Lung (tissue), 12 donors: ENCODE measurements around the gene SNCAIP. TPM values are rescaled to one million over a fixed set of nuclear protein-coding genes. Genes with fewer than 3 reads are reported as not detected.

Source experiments
- ATAC-seq: fragments of 200-7000 bp; cut with Tn5 transposase; one replicate; pipeline ENCODE4 v1.9.1; 2020; ENCODE audit warnings: moderate number of reproducible peaks; ENCODE audit not compliant: insufficient read depth, low FRiP score
- DNase-seq, 3 donors: peaks; one replicate each; pipeline ENCODE4 v3.0.0-alpha.2; 2013 to 2017
- H3K27ac ChIP-seq, 2 donors: one replicate each; pipeline ENCODE4 v1.5.1; 2013; ENCODE audit warnings: mild to moderate bottlenecking in 2 of 2, moderate library complexity in 2 of 2, control low read depth in 1 of 2, inconsistent platforms in 1 of 2, low read depth in 1 of 2, low read length in 1 of 2
- H3K27me3 ChIP-seq, 3 donors: one replicate each; pipeline ENCODE4 v1.5.1; 2013; ENCODE audit warnings: low read length in 2 of 3; ENCODE audit not compliant: control insufficient read depth in 3 of 3, insufficient read depth in 3 of 3
- H3K36me3 ChIP-seq, 4 donors: one replicate each; pipeline ENCODE4 v1.5.1; 2013; ENCODE audit warnings: low read length in 4 of 4, mild to moderate bottlenecking in 1 of 4, moderate library complexity in 1 of 4; ENCODE audit not compliant: control insufficient read depth in 4 of 4, insufficient read depth in 4 of 4
- H3K4me1 ChIP-seq, 5 donors: one replicate each; pipeline ENCODE4 v1.5.1; 2013; ENCODE audit warnings: low read length in 5 of 5, mild to moderate bottlenecking in 2 of 5, moderate library complexity in 1 of 5; ENCODE audit not compliant: control insufficient read depth in 5 of 5, insufficient read depth in 5 of 5
- H3K4me3 ChIP-seq: one replicate; pipeline ENCODE4 v1.5.1; 2013; ENCODE audit warnings: mild to moderate bottlenecking, control low read depth, moderate library complexity
- H3K9ac ChIP-seq, 2 donors: one replicate each; pipeline ENCODE4 v1.5.1; 2013; ENCODE audit warnings: low read length in 2 of 2, control low read depth in 1 of 2; ENCODE audit not compliant: insufficient read depth in 1 of 2
- H3K9me3 ChIP-seq, 4 donors: one replicate each; pipeline ENCODE4 v1.5.1; 2013; ENCODE audit warnings: low read length in 3 of 4, mild to moderate bottlenecking in 1 of 4, moderate library complexity in 1 of 4; ENCODE audit not compliant: control insufficient read depth in 4 of 4, insufficient read depth in 3 of 4
- CTCF ChIP-seq: IDR thresholded peaks from 2 replicates; pipeline ENCODE4 v1.5.1; 2012; ENCODE audit warnings: mild to moderate bottlenecking; ENCODE audit errors: control extremely low read depth, extremely low read depth
- WGBS, 2 donors: extraction: QIAGEN DNeasy Blood & Tissue Kit; methylation state at CpG; one replicate each; pipeline ENCODE4 v1.1.7; 2013; 5-methylcytosine and 5-hydroxymethylcytosine counted together
- polyA plus RNA-seq, 2 donors: library from polyadenylated mRNA; stranded (reverse); fragments of 200-250 nt; gene quantifications; one replicate each; pipeline ENCODE4 v1.2.1, GENCODE V29; 2013
- total RNA-seq, 2 donors: library from RNA; depleted of rRNA in 1 of 2; stranded (reverse); fragments of >200 nt in 1 of 2; gene quantifications; one replicate each; pipeline ENCODE4 v1.2.1, GENCODE V29; 2014 to 2021
- donor health status: control.
- donor health status: control.
- donor health status: Bipolar disorder and iron deficiency.
- donor health status: healthy.
- donor health status: DM: yes; HTN: yes; CAD: no.

Gene SNCAIP
- total and polyA plus RNA-seq, 4 donors: 1.4 to 25.7 (median 4.7) TPM

- no peak for ATAC-seq
- H3K4me1 ChIP-seq: peaks cover 0 to 6% (median 0%) of the 10 kb centered on the region in 5 donors
- no peak overlapping the region for H3K4me3 ChIP-seq
- no peaks in the 10 kb centered on the region for H3K9me3 ChIP-seq
- H3K36me3 ChIP-seq: peaks cover 0 to 6% (median 3%) of the 10 kb centered on the region in 4 donors
- no peak overlapping the region for H3K27ac ChIP-seq
- H3K27me3 ChIP-seq: no peaks in the 10 kb centered on the region
- no peak for DNase-seq
- TF ChIP-seq CTCF: no peak
- H3K9ac ChIP-seq: no peak overlapping the region
Observed at GRCh38 chr5:122462486-122462885, 150.4 kb downstream of the SNCAIP start.

GRCh38 chr5:122463221-122463620 lies 151.2 kb downstream of the SNCAIP start:
- Histone ChIP-seq H3K27me3 (no peaks in the 10 kb centered on the region), H3K4me3 (no peak overlapping the region), H3K27ac (no peak overlapping the region), H3K9me3 (no peaks in the 10 kb centered on the region), H3K36me3 (peaks cover 0 to 6% (median 3%) of the 10 kb centered on the region in 4 donors), H3K4me1 (no peaks in the 10 kb centered on the region), H3K9ac (no peak overlapping the region)
- ATAC-seq (no peak), DNase-seq (no peak)
- no peak for TF ChIP-seq CTCF
- 85 to 88% methylated on average over 1 of the region's 1 CpG for WGBS, 2 donors

- TF ChIP-seq CTCF: no peak
- 77 to 83% methylated on average over 2 of the region's 2 CpGs for WGBS, 2 donors
Observed at GRCh38 chr5:122464191-122464590, 152.2 kb downstream of the SNCAIP start.

GRCh38 chr5:122465031-122465577 lies 153.1 kb downstream of the SNCAIP start:
- WGBS, 2 donors: 83 to 88% methylated on average over 7 of the region's 7 CpGs
- no peak for TF ChIP-seq CTCF
- H3K4me1 ChIP-seq: no peaks in the 10 kb centered on the region
- peaks cover 0 to 6% (median 3%) of the 10 kb centered on the region in 4 donors for H3K36me3 ChIP-seq
- no peaks in the 10 kb centered on the region for H3K27me3 ChIP-seq
- no peak overlapping the region for H3K9ac ChIP-seq
- no peak overlapping the region for H3K27ac ChIP-seq
- ATAC-seq (no peak), DNase-seq (no peak)
- H3K4me3 ChIP-seq: no peak overlapping the region
- H3K9me3 ChIP-seq: no peaks in the 10 kb centered on the region

More at GRCh38 chr5:122464191-122464590, 152.2 kb downstream of the SNCAIP start:
- H3K9ac ChIP-seq: no peak overlapping the region
- peaks cover 0 to 6% (median 3%) of the 10 kb centered on the region in 4 donors for H3K36me3 ChIP-seq
- H3K27ac ChIP-seq: no peak overlapping the region
- no peaks in the 10 kb centered on the region for H3K4me1 ChIP-seq
- no peaks in the 10 kb centered on the region for H3K9me3 ChIP-seq
- no peaks in the 10 kb centered on the region for H3K27me3 ChIP-seq
- no peak for DNase-seq
- ATAC-seq: no peak
- no peak overlapping the region for H3K4me3 ChIP-seq
